Measurements from ENCODE around the gene NLGN4X. TPM values are rescaled to one million over a fixed set of nuclear protein-coding genes. Genes with fewer than 3 reads are reported as not detected.
A peak's percentile ranks its signal among the peaks of the same experiment; 100 is the strongest.

The NLGN4X gene
- 1 to 10 TPM in 1 of 2 donors, under 1 TPM in 1; 0.45 to 1.2 TPM for total RNA-seq
- polyA plus RNA-seq (ENCODE audit: insufficient read length in 6 of 6) = 1 to 10 TPM; 1.5 to 2.6 (median 2.0) TPM
- long read RNA-seq, donor 1, full-length matches to known transcripts = 1 of 1 reads
- long read RNA-seq, donor 1, partial matches to known transcripts = 0 of 1 reads
- long read RNA-seq, donor 1, other reads (novel, unspliced or antisense) = 0 of 1 reads
- long read RNA-seq, donor 2, full-length matches to known transcripts = 1 of 1 reads
- long read RNA-seq, donor 2, partial matches to known transcripts = 0 of 1 reads
- long read RNA-seq, donor 2, other reads (novel, unspliced or antisense) = 0 of 1 reads
- long read RNA-seq, donor 3 = 0 reads
- long read RNA-seq, donor 4 = 0 reads
- long read RNA-seq, donor 5 = 0 reads
- long read RNA-seq, donor 6 = 0 reads
- long read RNA-seq, donor 7 = 0 reads
- long read RNA-seq, donor 8 = 0 reads
- long read RNA-seq, donor 9 = 0 reads
- long read RNA-seq, donor 10 = 0 reads
- long read RNA-seq, donor 11, full-length matches to known transcripts = 7 of 20 reads
- long read RNA-seq, donor 11, partial matches to known transcripts = 13 of 20 reads
- long read RNA-seq, donor 11, other reads (novel, unspliced or antisense) = 0 of 20 reads
- long read RNA-seq, donor 12 = 0 reads

DNA sequence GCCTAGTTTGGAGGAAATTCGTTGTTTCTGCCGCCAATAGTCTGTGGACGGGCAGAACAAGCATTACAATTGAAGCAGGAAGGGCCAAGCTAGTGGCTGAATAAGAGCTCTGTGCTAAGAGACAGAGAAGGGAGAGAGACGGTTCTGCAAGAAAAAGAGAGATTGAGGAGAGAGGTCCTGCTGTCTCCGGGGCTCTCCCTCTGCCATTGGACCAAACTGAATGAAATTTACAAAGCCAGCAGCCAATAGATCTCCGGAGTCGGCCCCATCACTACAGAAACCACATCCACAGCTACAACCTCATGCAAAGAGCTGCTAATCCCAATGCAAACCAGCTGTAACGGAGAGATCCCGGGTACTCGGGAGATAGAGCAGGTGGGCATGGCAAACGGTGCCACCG lies at the start of gene NLGN4X:
NLGN4X (minus strand) TSS at position 148 of the 400 bp plus-strand sequence. CDS start 77,401 bp downstream, outside the sequence.
- H3K4me1 ChIP-seq = no peaks in the 10 kb centered on the region
- ATAC-seq (no peak), DNase-seq (no peak)
- TF ChIP-seq, protein P1, sequence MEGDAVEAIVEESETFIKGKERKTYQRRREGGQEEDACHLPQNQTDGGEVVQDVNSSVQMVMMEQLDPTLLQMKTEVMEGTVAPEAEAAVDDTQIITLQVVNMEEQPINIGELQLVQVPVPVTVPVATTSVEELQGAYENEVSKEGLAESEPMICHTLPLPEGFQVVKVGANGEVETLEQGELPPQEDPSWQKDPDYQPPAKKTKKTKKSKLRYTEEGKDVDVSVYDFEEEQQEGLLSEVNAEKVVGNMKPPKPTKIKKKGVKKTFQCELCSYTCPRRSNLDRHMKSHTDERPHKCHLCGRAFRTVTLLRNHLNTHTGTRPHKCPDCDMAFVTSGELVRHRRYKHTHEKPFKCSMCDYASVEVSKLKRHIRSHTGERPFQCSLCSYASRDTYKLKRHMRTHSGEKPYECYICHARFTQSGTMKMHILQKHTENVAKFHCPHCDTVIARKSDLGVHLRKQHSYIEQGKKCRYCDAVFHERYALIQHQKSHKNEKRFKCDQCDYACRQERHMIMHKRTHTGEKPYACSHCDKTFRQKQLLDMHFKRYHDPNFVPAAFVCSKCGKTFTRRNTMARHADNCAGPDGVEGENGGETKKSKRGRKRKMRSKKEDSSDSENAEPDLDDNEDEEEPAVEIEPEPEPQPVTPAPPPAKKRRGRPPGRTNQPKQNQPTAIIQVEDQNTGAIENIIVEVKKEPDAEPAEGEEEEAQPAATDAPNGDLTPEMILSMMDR (IDR thresholded peaks at IDR 0.05) = no peak
- H3K27ac ChIP-seq = no peak within 1 kb of the TSS
- H3K36me3 ChIP-seq = no peaks in the 10 kb centered on the region
- intact Hi-C loops (cut with DNase I) = no loop called here
- H3K27me3 ChIP-seq = peaks cover 41 to 45% of the 10 kb centered on the region in 2 donors
- no peak within 1 kb of the TSS for H3K4me3 ChIP-seq
- H3K9me3 ChIP-seq = no peaks in the 10 kb centered on the region

DNA sequence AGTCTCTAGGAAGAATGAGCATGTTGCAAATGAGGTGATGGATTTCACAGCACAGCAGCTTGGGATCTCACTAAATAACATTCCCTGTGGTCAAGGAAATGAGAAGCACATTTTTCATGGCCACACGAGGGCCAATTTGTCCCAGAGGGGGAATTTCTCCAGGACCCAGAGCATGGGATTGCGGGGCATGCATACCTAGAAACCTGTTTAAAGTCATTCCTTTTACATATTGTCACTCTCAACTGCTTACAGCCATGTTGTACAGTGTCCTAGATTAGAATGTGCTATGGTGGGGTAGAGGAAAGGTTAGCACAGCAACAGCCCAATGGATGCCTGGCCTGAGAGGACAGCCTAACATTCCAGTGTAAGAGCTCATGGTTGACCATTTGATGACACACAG lies 37.4 kb upstream of the NLGN4X start:
- Histone ChIP-seq H3K27me3 (no peaks in the 10 kb centered on the region), H3K4me3 (no peak overlapping the region), H3K36me3 (no peaks in the 10 kb centered on the region), H3K27ac (no peak overlapping the region), H3K4me1 (no peaks in the 10 kb centered on the region), H3K9me3 (no peaks in the 10 kb centered on the region)
- no peak for ATAC-seq
- TF ChIP-seq, protein P1 (IDR thresholded peaks at IDR 0.05) = no peak
- intact Hi-C loops (cut with DNase I) = no loop called here
- no peak for DNase-seq

DNA sequence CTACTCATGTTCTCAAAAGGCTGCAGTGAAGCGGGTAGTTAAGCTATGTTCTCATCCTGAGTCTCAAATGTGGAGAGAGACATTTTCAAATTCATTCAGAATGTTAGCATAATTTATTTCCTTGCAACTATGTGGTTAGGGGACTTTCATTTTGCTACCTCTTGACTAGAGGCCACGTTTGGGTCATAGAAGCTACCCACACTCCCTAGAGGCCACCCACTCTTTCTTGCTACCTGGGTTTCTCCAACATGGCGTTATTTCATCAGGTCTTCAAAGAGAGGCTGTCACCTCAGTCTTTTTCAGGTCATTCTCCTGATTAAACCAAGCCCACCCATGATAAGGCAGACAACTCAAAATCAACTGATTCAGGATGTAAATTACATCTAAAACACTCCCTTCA lies 34.3 kb upstream of the NLGN4X start:
- no peak overlapping the region for H3K27ac ChIP-seq
- TF ChIP-seq, protein P1 (IDR thresholded peaks at IDR 0.05) = no peak
- intact Hi-C loops (cut with DNase I) = no loop called here
- H3K4me1 ChIP-seq = no peaks in the 10 kb centered on the region
- no peaks in the 10 kb centered on the region for H3K36me3 ChIP-seq
- no peak for ATAC-seq
- H3K4me3 ChIP-seq = no peak overlapping the region
- DNase-seq = no peak
- H3K9me3 ChIP-seq = no peaks in the 10 kb centered on the region
- H3K27me3 ChIP-seq = no peaks in the 10 kb centered on the region

DNA sequence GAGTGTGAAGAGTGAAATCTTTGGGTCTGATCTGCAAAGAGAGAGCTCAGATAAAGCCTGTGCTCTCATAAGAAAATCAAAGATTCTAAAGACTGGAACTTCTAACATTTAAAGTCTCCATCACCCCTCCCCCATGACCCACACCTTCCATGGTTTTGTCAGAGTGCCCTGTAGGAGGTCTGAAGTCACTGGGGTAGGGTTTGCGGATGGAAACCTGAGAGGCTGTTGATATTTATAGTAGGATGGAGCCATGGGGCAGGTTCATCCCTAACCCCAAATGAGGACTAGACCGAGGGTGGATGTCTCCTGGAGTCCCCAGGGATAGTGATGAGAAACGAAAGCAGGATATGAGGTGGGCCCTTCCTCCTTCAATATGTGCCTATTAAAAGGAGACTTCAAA lies 28.4 kb upstream of the NLGN4X start:
- DNase-seq (no peak), ATAC-seq (no peak)
- TF ChIP-seq, protein P1 (IDR thresholded peaks at IDR 0.05) = no peak
- Histone ChIP-seq H3K4me1 (no peaks in the 10 kb centered on the region), H3K9me3 (no peaks in the 10 kb centered on the region), H3K4me3 (no peak overlapping the region), H3K36me3 (no peaks in the 10 kb centered on the region), H3K27me3 (no peaks in the 10 kb centered on the region), H3K27ac (no peak overlapping the region)
- intact Hi-C loops (cut with DNase I) = no loop called here

DNA sequence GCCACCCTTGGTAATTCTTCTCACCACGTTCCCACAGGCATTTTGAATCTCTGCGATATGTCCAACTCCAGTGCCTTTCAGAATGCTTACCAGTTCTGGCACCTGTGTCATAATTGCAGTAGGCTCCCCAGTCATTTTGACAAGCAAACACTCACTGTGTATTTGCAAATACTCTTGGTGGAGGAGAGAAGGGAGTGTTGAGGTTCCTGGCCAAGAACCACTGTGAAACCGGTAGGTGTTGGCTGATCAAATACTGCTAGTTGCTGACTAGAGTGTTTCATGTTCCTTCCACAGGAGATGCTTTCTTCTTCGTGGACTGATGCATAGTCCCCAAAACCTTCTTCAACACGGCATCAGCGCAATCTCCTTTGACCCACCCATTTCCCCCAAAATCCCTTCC lies 16.0 kb upstream of the NLGN4X start:
- H3K4me3 ChIP-seq = no peak overlapping the region
- no peaks in the 10 kb centered on the region for H3K36me3 ChIP-seq
- TF ChIP-seq, protein P1 (IDR thresholded peaks at IDR 0.05) = no peak
- intact Hi-C loops (cut with DNase I) = no loop called here
- H3K27me3 ChIP-seq = no peaks in the 10 kb centered on the region
- ATAC-seq (peak; percentile 99), DNase-seq (no peak)
- H3K4me1 ChIP-seq = no peaks in the 10 kb centered on the region
- H3K9me3 ChIP-seq = peaks cover 0 to 1% of the 10 kb centered on the region in 2 donors
- no peak overlapping the region for H3K27ac ChIP-seq
